NCI-H1105 treated with DMSO at 0.1 percent for 48 hours (cell line): Measurements from ENCODE around the gene TAF6L.
"Not testable (repeated sequence)": the region's sequence is repeated elsewhere in the genome, so short reads cannot be mapped to it uniquely, and the experiment has no call there.

Source experiments
- DNase-seq: peaks from one replicate; lab custom pipeline; 2025; lab: John Stamatoyannopoulos, UW

TAF6L gene, protein sequence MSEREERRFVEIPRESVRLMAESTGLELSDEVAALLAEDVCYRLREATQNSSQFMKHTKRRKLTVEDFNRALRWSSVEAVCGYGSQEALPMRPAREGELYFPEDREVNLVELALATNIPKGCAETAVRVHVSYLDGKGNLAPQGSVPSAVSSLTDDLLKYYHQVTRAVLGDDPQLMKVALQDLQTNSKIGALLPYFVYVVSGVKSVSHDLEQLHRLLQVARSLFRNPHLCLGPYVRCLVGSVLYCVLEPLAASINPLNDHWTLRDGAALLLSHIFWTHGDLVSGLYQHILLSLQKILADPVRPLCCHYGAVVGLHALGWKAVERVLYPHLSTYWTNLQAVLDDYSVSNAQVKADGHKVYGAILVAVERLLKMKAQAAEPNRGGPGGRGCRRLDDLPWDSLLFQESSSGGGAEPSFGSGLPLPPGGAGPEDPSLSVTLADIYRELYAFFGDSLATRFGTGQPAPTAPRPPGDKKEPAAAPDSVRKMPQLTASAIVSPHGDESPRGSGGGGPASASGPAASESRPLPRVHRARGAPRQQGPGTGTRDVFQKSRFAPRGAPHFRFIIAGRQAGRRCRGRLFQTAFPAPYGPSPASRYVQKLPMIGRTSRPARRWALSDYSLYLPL

GRCh38 chr11:62771144-62772021 lies at the start of gene TAF6L:
Gene TAF6L (plus strand): TSS chr11:62771396. CDS start chr11:62775784, 4,388 bp downstream.
- peak; percentile 97 for DNase-seq

DNA sequence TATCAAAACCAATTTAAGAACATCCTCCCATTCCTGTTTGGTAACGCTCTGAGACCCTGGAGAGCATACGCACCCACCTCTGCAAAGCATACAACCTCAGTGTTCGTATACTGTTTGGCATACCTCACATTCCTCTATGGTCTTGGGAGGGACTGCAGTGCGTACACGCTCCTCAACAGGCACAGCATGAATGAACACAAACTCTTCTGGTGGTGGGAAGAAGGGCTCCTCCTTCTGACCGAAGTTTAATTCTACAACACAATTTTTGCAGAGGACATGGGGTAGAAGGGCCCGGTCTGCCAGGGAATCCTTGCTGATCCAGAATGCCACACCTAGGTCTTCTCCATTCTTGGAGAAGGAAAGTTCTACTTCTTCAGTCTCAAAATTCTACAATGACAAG lies 49.2 kb upstream of the TAF6L start:
- no peak for DNase-seq

DNA sequence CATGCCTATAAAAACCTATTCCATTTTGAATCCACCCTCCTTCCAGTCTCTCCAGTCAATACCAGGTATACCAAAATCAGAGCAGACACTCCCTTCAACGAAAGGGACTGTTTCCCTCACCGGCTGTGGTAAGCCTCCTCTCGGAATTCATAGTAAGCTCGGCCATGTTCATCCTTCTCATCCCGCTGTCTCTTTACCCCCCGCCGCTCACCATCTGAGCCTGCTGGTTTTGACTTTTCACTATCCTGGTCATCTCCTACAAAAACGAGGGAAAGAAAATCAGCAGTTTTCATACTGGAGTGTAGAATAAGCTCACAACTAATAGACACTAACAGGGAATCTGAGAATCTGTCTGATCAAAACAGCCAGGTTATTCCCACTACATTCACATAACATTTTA lies 47.0 kb upstream of the TAF6L start:
- DNase-seq = no peak

DNA sequence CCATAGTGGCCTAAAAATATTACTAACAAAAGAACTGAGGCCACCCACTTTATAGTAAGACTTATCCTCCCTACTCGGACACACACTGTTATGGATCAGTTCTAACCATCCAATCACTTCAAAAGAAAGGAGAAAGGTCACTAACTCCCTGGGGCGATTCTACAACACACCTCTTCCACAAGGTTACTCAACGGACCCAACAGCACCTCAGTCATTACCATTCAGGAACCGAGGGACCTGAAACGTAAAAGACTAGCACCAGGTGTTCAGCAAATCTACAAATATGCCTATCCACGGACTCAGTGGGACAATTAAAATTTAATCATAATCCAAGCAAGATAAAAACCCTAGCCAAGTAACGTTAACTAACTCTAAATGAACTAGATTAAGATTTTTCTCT lies 45.5 kb upstream of the TAF6L start:
- no peak for DNase-seq

DNA sequence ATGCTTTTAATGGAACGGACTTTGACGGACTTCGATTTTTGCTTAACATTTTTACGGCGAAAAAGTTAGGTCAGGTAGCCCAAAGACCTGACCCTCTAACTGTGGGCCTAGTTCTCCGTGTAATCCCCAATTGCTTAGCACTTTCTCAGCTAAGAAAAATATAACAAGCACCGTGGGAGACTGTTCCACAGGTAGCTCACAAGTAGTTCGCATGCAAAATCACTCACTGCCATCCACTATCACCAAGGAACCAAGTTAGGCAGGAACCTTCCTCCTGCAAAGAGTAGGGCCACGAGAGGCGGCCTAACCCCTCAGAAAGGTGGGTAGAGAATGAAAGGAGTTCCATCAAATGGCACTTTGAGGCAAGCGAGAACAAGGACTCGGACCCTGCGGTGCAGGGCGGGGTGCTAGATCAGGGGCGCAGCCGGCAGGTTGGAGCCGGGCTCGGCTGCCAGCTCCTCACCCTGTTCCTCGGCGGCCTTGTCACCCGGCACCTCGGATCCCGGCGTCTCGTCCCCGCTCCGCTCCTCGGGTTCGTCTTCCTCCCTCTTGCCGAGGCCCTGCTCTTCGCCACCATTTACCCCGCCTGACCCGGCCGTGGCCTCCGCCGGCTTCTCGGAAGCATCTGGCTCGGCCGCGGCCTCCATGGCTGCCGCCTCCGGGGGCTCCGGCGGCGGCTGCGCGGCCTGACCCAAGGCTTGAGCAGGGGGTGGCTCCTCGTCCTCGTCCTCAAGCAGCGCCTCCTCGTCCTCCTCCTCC lies 44.9 kb upstream of the TAF6L start:
- DNase-seq = no peak

DNA sequence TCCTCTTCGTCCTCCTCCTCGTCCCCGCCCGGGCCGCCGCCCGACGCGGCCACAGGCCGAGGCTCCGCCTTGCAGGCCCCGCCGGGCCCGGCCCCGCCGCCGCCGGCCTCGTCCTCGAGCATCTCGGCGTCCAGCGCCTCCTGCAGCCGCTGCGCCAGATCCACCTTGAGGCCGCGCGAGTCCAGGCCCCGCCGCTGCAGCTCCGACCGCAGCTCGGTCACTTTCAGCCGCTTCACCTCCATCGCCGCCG lies 44.4 kb upstream of the TAF6L start:
- no peak for DNase-seq

DNA sequence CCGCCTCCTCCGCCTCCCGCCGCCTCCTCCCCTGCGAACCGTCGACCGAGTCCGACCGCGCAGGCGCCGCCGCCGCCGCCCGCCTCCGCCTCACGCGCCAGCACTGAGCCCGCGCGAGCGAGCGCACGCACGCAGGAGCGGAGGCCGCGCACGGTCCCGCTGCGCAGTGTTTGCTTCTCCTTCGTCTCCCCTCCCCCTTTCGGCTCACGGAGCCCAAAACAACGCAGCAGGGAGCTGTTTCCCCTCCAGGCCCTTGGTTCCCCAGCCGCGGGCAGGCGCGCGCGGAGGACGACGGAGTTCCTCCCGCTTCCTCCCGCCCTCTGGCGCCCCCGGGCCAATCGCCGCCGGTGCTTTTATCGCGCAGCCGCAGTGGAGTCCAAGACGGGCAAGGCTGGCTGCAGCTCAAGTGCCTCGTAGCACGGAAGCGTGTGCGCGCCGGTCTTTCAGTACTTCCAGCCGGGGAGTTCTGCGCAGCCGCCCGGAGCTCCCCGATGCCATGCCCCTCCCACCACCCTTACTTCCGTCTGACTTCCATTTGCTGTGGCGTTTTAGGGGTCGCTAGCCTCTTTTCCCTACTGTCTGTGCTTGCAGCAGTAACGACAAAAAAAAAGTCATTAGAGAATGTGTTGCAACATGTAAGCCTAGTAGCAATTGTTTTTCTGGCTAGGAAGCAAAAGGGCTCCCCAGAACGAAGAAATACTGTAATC lies 43.9 kb upstream of the TAF6L start, which contains the start of gene HNRNPUL2:
Gene HNRNPUL2, minus strand, starts transcription at position 293 of the 707 bp plus-strand sequence. CDS start 301 bp downstream, outside the sequence.
- peak; percentile 99 for DNase-seq

GRCh38 chr11:62727872-62728170 lies 43.4 kb upstream of the TAF6L start:
- DNase-seq = peak; percentile 98

GRCh38 chr11:62728171-62728988 lies 42.8 kb upstream of the TAF6L start, which contains the start of gene TTC9C:
Gene TTC9C (plus strand): TSS chr11:62728486. CDS start chr11:62728849, 363 bp downstream.
- peak; percentile 74 for DNase-seq

GRCh38 chr11:62730076-62730475 lies 41.1 kb upstream of the TAF6L start:
- not testable (repeated sequence) for DNase-seq

DNA sequence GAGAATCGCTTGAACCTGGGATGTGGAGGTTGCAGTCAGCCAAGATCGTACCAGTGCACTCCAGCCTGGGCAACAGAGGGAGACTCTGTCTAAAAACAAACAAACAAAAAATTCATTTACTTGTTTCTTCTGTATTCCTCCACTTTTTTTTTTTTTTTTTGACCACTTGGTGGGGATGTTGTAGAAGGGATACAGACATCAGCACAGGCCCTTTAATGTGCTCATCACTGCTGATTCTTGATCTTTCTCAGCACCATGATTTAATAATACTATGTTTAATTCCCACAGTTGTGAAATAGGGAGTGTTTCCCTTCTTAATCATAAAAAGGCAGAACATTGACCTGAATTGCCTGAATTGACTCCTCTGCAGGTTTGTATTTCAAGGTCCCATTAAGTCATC lies 38.4 kb upstream of the TAF6L start:
- peak; percentile 12 for DNase-seq

DNA sequence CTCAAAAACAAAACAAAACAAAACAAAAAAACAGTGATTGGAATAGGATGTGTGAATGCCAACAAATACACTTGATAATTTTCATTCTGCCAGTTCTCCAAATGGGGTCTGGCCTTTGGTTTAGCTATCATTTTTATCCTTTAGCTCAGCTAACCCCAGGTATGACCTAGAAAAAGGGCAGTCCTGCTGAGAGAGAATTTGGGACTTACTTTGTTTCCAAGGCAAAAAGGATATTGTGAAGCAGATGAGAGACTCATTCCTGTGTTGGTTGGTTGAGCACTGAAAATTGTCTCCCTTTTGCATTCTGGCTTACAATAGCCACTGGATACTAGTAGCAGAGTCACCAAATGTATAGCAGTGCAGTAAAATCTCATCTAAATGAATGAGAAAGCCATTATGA lies 34.0 kb upstream of the TAF6L start:
- no peak for DNase-seq

- DNase-seq = no peak
Observed at GRCh38 chr11:62747475-62748160, 23.6 kb upstream of the TAF6L start.

DNA sequence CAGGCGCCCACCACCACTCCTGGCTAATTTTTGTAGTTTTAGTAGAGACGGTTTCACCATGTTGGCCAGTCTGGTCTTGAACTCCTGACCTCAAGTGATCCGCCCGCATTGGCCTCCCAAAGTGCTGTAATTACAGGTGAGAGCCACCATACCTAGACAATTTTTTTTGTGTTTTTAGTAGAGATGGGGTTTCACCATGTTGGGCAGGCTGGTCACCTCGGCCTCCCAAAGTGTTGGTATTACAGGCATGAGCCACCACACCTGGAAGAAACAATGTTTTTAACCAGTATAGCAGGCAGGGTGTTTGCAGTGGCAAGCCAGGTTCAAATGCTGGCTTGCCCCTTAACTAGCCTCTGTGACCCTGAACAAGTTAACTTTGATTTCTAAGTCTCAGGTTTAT lies 21.3 kb upstream of the TAF6L start:
- DNase-seq = not testable (repeated sequence)

GRCh38 chr11:62752177-62752785 lies 18.9 kb upstream of the TAF6L start:
- no peak for DNase-seq

GRCh38 chr11:62752994-62753735 lies 18.0 kb upstream of the TAF6L start:
- no peak for DNase-seq

GRCh38 chr11:62753736-62754603 lies 17.2 kb upstream of the TAF6L start, which contains the start of gene ZBTB3:
Gene ZBTB3 (minus strand): TSS chr11:62754160. CDS start chr11:62753664, 496 bp downstream.
- peak; percentile 100 for DNase-seq
